GM19397 (cell line): Measurements from ENCODE around the gene LETMD1.
"Not testable (repeated sequence)": the region's sequence is repeated elsewhere in the genome, so short reads cannot be mapped to it uniquely, and the experiment has no call there.

Experiments
- ATAC-seq: cut with Tn5 transposase; IDR thresholded peaks from one replicate; pipeline ENCODE4 v1.9.1; 2021; ENCODE audit warnings: mild to moderate bottlenecking, moderate library complexity; ENCODE audit not compliant: unreplicated experiment

Gene LETMD1, protein sequence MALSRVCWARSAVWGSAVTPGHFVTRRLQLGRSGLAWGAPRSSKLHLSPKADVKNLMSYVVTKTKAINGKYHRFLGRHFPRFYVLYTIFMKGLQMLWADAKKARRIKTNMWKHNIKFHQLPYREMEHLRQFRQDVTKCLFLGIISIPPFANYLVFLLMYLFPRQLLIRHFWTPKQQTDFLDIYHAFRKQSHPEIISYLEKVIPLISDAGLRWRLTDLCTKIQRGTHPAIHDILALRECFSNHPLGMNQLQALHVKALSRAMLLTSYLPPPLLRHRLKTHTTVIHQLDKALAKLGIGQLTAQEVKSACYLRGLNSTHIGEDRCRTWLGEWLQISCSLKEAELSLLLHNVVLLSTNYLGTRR

DNA sequence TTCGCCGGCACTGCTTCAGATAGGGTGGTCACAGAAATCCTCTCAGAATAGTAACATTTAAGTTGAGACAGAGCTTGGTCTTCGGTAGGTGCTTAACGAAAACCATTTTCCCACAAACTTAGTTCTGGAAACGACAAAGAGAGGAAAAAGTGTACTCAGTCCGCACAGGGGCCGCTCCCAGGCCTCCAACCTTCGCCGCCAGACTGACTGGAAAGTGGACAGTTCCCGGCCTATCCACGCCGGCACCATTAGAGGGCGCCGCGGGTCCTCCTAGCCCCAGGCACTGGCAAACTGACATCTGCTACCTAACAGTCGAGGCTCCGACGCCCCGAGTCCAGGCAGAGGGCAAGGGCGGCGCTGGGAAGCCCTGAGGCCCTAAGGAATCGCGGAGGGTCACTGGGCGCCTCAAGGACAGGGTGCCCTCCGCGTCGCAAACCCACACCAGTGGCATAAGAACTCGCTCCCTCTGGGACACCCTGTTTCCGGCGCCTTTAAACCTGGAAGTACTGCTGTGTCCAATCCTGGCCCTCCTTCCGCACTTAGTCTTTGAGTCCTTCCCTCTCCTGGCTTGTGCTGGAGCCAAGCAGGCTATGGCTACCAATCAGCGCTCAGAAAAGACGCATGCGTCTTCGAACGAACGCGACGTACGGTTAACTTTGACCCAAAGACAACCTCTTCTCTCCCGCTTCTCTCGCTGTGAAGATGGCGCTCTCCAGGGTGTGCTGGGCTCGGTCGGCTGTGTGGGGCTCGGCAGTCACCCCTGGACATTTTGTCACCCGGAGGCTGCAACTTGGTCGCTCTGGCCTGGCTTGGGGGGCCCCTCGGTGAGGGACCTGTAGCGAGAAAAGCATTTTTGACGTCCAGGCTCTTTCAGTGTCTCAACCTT, at the start of gene LETMD1:
Gene LETMD1, plus strand, starts transcription at position 673 of the 886 bp plus-strand sequence. Its CDS starts 30 bp downstream, at position 703.
- ATAC-seq = peak; percentile 95

DNA sequence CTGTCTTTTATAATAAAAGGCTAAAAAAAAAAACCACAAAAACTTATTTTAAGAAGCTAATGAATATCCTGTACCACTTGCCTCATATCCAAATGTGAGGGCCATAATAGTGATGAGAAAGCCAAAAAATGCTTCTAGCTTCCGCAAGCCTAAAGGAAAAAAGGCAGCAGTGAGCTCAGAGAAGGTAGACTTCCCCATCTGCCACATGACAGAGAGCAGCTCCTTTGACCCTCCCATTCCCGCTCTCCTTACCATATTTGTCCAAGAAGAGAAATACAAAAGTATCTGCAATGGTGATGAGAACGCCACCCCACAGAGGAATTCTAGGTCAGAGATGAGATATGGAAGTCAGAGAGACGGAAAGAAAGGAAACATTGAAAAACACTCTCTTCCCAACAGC, 49.0 kb upstream of the LETMD1 start:
- ATAC-seq = no peak

DNA sequence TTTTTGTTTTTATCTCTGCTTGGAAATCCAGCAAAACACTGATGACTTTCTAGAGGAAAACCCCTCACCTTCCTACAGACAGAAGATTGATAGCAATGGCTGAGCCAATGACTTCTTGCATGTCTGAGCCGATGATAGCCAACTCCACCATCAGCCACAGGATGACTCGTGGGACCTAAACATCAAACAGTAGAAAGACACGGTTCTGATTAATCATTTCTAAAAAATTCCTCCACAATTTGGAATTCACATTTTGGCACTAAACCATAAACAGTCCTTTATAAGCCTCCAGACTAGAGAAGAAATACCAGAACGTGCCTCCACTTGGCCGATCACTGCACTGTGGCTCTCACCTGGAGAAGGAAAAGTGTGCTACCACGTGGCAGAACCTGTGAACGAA, 47.9 kb upstream of the LETMD1 start:
- ATAC-seq = no peak

DNA sequence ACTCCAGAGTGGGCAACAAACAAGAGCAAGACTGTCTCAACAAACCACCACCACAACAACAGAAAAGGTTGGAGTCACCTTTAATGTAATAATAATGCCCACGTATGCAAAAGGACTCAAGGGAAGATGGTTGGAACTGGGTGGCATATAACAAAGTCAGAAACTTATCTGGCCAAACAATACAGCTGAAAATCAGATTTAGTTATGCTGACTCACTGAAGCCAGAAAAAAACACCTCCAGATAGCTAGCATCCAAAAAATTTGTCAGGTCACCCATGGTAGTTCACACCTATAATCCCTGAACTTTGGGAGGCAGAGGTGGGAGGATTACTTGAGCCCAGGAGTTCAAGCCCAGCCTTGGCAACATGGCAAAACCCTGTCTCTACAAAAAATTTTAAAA, 46.3 kb upstream of the LETMD1 start:
- ATAC-seq = no peak

DNA sequence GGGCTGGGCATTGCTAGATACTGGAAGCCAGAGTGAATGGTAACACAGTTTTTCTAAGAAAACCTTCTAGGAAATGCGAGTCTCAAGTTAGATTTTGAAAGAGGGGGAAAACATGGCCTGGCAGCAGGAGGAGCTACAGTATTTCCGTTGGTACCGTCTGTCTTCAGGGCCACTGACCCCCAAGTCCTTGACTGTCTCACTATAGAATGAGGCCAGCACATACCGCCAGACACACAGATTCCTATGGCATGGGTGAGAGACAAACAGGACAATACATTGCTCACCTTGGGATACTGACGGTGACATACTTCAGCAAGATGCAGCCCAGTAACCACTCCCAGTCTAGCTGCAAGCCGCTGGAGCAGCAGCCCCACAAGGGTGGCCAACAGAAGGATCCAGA, 43.6 kb upstream of the LETMD1 start:
- no peak for ATAC-seq

DNA sequence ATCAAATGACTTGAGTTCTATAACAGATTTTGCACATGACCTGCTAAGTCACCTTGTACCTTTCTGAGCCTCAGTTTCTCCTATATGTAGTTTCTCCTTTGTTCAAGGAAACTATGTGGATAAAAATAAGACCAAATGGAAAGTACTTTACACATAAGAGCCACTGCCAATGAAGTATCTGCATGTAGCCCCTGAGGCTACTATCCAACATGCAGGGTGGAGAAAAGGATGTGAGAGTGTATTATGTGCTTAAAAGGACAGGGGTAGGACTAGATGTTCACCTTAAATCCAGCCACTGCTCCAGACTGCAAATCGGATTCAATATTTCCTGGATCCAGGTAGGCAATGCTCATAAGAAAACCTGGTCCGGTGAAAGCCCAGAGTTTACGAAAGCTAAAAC, 43.1 kb upstream of the LETMD1 start:
- ATAC-seq = no peak

DNA sequence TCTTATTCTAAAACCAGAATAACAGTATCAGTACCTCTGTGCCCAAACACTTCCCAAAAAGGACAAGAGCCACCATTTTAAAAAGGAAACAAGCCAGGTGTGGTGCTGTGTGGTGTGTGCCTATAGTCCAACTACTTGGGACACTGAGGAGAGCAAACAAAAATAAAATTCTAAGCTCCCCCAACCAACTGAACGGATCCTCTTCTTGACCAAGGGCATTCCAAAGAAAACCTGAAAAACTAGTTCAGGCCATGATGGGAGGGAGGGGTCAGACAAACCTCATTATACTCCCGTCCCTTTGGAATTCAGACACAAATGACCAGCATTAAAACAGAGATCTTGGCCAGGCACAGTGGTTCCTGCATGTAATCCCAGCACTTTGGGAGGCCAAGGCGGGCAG, 42.5 kb upstream of the LETMD1 start:
- no peak for ATAC-seq

DNA sequence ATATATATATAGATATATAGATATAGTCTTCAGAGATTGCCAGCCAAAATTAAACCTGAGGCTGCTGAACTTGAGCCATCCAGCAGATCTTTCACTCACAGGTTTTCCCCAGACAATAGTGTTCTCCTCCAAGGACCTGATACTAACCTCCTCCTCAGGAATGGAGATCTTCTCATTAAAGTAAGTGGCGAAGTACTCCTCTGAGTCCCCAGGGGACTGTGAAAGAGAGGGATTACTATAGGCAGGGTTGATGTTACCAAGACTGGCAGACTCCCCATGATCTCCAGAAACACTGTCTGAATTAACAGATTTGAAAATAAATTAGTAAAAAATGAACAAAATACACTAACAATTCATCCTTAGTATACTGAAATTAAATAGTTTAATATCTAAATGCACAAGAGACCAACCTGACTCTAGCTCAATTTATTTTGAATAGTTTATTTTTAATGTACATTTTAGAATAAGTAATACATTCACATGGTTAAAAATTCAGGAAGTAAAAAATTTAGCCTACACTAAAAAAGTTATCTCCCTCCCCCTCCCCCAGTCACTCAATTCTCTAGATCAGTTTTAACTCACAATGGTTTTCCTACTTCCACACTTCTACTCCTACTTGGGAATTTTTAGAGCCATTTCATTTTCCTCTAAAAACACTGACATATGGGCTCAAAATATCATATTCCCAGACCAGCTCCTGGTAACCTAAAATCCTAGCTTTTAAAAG, 39.6 kb upstream of the LETMD1 start:
- ATAC-seq = no peak

DNA sequence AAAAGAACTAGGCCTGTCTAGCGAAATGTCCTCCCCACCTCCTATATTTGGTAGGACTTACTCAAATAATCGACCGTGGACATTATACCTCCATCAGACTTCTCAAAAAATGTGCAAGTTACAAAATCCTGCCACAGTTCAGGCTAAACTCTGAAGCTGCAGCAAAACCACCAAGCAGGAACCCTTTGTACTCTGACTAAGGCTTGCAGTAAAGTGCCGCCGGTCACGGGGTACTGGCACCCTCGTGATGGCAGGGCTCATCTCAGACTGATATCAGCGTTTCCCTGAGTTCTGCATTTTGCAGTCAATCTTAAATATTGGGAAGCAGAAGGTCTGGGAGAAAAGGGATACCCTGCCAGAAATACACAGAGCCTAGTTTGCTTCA, 39.1 kb upstream of the LETMD1 start:
- no peak for ATAC-seq

DNA sequence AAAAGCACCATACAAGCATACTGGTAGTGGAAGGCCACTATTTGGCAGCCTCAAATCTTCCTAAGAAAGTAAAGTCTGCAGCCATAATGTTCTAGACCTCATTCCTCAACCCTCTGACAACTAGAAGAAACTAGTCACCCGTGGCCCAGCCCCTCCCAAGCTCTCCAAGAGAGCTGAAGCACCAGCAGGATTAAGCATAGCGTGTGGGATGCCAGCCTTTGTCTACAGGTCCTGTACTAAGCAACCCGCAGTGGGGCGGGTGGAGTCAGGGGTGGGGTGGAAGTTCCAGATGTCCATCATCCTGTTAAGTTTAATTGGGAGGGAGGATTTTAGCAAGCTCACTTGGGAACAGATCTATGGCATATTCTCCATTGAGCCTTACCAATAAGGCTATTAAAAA, 36.2 kb upstream of the LETMD1 start:
- ATAC-seq = no peak

DNA sequence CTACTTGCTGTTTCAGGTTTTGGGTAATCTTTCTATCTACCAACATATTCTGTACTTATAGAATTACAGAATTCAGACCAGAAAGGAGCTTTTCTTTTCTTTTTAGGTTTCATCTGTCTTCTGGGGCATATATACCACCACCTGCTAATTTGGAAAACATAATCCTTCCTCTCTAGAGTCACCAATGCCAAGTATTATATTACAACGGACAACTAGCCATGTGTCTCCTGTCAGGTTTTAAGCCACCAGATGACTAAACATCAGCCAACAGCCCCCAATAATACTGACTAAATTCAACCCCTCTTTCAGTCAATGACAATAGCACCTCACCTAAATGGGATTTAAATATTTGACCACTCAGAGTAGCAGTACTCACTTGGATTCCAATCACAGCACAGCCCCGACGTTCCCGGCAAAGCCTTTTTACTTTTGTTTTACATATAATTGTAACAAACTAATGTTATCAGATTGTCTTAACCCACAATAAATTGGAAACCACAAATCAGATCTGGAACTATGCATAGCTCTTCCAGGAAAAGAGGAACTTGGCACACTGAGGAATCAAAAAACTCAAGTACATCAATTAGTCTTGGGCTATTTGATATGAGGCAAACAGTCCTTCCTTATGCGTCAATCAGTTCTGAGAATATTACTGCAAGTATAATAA, 35.4 kb upstream of the LETMD1 start:
- no peak for ATAC-seq

DNA sequence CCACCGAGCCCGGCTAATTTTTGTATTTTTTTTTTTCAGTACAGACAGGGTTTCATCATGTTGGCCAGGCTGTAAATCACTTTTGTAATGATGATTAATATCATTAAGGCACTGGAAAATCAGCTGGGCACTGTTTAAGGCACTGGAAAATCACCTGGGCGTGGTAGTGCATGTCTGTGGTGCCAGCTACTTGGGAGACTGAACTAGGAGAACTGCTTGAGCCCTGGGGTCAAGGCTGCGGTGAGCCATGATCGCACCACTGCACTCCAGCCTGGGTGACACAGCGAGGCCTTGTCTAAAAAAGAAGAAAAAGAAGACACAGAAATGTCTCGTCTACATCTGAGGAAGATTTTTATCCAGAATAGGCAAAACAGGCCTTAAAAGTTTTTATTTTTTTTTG, 34.7 kb upstream of the LETMD1 start:
- ATAC-seq = no peak

DNA sequence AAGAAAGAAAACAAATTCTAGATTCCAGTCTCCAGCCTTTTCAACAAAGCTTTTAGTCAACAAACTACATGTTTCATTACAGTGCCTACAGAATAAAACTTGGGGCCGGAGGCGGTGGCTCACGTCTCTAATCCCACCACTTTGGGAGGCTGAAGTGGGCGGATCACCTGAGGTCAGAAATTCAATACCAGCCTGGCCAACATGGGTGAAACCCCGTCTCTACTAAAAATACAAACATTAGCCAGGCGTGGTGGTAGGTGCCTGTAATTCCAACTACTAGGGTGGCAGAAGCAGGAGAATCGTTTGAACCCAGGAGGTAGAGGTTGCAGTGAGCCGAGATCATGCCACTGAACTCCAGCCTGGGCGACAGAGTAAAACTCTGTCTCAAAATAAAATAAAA, 33.7 kb upstream of the LETMD1 start:
- ATAC-seq = not testable (repeated sequence)

DNA sequence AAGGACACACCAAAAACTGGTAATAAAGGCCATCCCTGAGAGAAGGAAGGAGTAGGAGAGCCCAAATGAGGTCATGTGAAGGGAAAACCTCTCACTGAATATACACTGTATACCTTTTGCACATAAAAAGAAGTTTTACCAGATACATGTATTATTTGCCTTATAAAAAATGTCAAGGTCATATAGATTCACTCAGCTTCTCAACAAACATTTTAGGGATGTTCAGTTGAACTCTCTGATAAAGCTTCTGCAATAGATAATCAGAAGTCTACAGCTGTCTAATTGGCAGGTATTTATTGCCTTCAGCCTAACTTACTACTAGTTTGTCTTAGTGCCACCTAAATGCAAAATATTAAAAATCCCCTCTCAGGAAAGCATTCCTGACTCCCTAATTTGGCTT, 30.7 kb upstream of the LETMD1 start:
- no peak for ATAC-seq

DNA sequence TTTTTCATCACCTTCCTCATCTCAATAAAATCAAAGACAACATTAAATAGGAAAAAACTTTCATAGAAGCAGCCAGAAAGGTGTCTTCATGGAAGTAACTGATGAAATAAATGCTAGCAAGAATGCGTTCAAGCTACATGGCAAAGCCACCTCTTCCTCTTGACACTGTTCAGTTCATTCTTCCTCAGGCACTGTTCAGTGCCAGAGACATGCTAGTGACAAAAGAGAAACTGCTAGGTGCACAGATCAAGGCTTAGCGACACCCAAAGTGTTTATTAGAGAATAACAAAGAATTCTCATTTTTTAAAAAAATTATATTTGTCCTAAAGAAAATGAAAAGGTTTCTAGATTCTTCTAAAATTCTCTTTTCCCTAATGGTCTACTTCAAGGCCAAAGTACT, 29.2 kb upstream of the LETMD1 start:
- no peak for ATAC-seq

DNA sequence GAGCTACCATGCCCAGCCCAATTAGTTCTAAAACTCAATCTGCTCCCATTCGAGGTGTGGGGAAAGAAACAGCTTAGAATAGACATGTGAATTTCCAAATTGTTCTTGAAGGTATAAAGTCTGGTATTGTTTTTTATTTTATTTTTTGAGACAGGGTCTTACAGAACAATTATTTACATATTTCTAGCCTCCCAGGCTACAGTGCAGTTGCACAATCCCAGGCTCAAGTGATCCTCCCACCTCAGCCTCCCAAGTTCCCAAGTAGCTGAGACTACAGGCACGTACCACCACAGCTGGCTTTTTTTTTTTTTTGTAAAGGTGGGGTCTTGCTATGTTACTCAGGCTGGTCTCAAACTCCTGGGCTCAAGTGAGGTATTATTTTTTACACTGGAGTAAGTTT, 28.2 kb upstream of the LETMD1 start:
- ATAC-seq = no peak

DNA sequence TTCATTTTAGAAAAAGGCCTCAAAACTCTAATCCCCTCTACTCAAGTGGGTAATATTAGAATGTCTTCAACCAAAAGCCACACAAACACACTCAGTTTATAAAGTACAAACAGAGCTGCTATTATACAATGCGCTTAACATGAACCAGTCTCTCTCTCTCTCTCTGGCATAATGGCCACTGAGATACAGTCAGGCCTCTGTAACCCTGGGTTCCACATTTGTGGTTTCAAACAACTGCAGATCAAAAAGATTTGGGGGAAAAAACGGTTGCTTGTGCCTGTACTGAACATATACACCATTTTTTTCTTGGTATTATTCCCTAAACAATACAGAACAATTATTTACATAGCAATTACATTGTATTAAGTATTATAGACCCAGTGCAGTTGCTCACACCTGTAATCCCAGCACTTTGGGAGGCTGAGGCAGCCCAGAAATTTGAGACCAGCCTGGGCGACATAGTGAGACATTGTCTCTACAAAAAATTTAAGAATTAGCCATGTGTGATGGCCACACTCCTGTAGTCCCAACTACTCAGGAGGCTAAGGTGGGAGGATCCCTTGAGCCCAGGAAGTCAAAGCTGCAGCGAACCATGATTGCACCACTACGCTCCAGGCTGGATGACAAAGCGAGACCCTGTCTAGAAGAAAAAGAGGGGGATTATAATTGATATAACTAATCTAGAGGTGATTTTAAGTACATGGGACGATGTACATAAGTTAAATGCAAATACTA, 27.5 kb upstream of the LETMD1 start:
- no peak for ATAC-seq

DNA sequence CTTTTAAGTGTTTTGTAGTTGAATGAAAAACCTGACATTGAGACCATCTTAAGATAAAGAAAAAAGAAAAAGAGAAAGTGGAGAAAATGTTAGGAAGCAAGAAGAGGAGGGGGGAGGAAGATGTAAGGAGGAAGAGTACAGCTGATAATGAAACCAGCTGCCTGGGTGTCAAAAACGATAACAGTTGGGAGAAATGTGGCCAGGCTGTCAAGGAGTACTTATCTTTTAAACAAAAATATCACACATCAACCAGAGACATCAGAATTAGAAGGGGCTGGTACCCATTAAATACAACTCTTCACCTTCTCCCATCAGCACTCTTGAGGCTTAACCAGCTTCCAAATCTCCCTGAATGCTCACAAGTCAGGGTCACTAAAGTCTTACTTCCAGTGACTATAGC, 26.4 kb upstream of the LETMD1 start:
- ATAC-seq = no peak

DNA sequence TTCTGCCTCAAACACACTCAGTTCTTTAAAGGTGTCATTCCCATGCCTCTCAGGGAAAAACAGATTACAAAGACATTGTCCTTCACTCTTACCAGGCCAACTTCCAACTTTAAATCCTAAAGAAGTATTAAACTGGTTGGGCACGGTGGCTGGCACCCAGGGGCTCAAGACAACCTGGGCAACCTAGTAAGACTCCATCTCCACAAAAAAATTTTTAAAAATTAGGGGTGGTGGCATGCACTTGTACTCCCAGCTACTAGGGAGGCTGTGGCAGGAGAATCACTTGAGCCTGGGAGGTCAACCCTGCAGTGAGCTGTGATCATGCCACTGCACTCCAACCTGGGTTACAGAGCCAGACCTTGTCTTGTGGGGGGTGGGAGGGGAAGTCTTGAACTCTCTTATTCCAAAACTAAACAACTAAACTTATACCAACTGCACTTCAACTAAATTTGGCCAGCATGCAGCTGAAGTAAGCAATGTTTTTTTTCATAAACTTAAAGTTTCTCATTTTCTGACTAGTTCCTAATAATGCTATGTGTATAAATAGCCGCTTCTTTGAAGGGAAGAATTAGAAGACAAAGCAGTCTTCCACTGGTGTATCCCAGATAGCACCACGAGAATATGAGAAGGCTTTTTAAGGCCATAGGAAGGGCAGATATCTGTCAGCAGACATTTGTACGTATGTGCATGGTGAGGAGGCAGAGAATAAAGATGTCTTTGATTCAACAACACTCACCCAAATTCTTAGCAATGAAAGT, 24.3 kb upstream of the LETMD1 start:
- ATAC-seq = no peak
